NCI-H1417 (cell line): ENCODE data around the gene DPEP2.
"Not testable (repeated sequence)": the region's sequence is repeated elsewhere in the genome, so short reads cannot be mapped to it uniquely, and the experiment has no call there.

Experiments
- DNase-seq, 3 experiments: peaks; one replicate each; lab custom pipeline; 2025; lab: John Stamatoyannopoulos, UW

The DPEP2 gene

DNA sequence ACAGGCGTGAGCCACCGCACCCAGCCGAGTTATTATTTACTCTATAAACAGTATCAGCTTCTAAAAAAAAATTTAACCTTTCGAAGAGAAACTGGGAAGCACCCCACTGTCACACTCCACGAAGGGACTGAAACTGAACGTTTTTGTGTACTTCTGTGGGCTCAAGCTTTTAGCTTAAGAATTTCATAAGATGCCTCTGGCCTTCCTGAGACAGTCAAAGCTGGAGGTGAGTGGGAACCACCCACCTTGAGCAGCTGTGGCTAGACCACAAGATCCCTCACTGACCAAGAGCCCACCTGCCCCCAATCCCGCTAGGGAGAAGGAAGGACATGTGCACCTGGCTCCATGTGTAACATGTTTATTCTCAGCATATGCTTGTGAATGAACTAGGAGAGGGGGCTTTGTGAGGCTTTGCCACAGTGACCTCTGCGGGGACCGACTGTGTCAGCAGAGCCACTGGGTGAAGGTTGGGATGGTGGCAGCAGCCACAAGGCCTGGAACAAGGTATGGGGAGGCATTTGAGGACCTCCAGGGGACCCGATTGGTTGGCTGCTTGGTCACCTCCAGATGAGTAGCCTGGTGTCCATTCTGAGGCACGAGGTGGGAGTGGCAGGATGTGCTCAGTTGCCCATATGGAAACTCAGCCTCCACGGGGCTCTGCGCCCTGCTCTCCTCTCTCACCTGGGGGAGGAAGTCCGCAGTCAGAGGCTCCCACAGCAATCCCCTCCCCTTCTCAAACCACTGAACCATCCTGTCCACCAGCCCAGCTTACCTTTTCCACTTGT, 23.8 kb downstream of the DPEP2 start:
- DNase-seq, result no peak

DNA sequence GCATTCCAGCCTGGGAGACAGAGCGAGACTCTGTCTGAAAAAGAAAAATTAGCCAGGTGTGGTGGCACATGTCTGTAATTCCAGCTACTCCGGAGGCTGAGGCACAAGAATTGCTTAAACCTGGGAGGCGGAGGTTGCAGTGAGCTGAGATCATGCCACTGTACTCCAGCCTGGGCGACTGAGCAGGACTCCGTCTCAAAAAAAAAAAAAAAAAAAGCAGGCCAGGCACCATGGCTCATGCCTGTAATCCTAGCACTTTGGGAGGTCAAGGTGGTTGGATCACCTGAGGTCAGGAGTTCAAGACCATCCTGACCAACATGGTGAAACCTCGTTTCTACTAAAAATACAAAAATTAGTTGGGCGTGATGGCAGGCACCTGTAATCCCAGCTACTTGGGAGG, 27.0 kb downstream of the DPEP2 start:
- not testable (repeated sequence) for DNase-seq

DNA sequence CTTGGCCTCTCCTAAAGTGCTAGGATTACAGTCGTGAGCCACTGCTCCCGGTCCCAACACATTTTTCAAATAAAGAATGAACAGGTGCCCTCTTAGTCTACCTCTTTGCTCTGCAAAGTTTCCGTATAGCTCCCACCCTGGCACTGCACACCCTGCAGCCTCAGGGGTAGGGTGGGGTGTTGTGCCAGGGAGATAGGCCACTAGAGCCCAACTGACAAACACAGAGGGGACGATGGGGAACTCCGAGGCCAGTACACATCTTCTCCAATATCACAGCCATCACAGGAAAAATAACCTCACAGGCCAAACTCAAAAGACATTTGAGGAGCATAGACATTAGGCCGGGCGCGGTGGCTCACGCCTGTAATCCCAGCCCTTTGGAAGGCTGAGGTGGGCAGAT, 28.2 kb downstream of the DPEP2 start:
- no peak for DNase-seq

DNA sequence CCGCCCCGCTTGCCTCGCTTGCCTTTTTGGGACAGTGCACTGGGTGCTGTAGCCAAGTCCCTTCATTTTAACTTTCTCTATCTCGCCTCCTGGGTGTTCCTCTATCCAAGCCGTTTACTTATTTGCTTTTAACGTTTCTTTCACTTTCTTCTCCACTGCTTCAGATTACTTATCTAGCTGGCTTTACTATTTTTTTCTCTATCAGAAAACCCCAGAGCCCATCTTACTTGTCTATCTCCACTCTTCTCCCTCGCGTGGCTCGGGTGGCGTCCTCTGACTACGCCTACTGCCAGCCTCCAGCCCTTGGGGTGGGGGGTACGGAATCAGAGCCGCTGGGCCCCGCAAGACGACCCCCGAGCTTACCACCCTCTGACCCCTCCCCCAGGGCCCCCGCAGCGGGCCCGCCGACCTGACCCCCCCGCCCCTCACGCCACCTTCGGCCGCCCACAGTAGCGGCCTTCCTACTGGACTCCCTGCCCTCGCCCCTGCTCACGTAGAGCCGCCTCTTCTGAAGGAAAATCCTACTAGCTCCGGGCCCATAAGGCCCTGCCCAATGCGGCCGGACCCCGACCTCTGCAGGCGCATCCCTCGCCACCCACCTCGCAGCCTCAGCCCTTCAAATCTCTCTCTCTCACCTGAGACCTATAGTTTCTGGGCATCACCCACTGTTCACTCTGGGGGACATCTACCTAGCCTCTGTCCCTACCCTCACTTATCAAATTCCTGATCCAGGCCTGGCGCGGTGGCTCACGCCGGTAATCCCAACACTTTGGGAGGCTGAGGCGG, 29.8 kb downstream of the DPEP2 start:
- no peak for DNase-seq

DNA sequence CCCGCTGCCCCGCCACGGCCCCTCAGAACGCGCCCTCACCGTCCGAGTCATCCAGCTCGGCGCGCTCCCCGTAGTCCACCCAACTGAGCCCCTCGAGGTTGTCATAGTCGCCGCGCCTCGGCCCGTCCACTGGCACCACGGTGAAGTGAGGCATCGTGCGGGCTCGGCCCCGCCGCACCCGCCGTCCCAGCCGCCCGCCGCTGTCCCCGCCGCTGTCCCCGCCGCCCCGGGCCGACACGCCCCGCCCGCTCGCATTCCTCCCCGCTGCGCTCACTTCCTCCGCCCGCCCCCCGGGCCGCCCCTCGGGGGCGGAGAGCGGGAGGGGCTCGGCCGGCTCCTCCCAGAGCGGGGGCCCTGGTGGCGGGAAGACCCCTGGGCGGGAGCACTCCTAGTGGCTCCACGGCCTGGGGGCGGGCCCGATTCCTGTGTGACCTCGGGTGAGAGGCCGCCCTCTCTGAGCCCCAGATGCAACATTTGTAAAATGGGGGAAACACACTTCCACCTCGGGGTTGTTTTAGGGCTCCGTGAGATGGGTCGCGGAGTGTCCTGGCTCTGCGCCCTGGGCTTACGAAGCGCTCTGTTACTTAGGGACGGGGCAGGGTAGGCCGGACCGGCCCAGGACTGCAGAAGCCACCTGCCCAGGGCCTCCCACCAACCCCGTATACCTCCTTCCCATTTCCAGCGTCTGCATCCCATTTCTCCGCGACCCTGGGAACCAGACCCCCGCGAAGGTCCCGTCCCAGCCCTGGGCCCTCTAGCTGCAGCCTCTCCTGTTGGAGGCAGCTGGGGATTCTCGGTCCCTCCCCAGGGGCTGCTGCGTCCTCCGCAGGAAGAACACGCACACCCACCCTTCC, 30.7 kb downstream of the DPEP2 start, which contains the start of gene SLC12A4:
Gene SLC12A4, minus strand, starts transcription at position 238 of the 854 bp plus-strand sequence. Its CDS starts 84 bp downstream, at position 154.
- no peak for DNase-seq

DNA sequence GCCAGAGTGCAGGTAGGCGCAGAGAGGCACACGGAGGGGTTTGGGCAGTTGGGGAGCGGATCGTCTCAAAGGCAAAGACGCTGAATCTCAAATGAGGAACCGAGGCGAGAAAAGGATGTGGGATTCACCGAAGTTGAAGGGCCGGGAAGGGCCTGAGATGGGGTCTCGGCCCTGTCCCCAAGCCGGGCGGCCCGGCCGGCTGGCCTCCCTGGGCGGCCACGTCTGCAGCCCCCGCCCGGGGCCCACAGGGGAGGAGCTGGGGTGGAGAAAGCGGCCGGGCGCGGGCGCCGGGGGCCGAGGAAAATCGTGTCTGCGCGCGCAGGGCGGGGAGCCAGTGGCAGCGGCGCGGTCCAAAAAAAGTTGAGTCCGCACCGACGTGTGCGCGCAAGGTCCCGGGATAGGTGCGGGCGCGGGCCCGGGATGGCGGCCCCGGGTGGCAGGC, 31.3 kb downstream of the DPEP2 start:
- DNase-seq, result no peak

DNA sequence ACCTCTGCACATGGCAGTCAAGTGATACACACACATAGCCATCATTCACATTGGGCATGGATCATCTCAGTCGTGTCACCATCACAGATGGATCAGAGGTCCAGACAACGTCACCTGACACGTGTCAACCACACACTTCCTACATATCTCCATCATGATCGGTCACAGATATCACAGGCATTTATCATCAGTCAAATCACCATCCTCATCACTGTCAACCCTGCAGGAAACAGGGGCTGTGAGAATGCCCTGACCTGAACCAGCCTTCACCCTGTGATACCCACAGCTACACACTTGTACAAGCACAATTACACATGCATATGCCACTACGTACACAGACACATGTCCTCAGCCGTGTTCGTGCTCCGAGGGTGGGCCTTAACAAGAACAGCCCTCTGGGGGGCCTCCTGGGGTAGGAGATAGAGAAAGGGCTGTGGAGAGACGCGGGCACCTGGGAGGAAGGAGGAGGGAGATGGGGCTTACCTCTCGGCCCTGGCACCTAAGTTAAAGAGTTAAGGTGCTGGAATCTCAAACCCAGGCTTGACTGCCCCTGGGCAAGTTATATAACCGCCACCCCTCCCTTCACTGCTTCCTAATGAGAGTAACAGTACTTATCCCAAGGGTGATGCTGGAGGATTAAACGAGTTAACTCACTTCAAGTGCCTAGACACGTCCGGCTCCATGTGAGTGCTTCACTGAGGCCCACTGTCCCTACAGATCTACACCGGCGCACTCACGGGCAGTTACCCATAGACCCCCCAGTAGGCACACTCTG, 31.9 kb downstream of the DPEP2 start:
- no peak for DNase-seq

DNA sequence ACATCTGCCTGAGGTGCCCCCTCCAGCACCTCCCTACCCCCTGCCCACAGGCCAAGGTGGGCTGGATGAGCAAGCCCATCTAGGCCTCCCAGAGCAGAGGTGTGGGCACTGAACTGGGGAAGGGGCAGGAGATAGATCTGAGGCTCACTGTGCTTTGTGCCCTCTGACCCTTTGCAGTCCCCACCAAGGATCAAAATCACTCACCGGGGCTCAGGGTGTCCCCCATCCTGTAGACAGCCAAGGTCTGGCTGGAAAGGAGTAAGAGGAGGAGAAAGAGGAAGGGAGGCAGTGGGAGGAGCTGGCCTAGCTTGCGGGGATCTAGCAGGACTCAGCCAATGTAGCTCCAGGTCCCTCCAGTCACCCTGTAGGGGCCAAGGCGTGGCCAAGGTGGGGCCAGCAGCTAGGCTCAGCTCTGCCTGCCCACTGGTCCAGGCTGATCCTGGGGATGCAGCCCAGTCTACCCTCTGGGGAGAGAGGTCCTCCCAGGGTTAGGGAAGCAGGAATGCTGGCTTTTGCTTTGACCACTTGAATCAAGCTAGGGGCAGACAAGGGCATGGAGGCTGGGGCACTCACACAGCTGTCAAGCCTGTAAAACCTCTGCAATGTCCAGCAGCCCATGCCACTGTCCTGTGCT, 32.6 kb downstream of the DPEP2 start:
- DNase-seq, result no peak

DNA sequence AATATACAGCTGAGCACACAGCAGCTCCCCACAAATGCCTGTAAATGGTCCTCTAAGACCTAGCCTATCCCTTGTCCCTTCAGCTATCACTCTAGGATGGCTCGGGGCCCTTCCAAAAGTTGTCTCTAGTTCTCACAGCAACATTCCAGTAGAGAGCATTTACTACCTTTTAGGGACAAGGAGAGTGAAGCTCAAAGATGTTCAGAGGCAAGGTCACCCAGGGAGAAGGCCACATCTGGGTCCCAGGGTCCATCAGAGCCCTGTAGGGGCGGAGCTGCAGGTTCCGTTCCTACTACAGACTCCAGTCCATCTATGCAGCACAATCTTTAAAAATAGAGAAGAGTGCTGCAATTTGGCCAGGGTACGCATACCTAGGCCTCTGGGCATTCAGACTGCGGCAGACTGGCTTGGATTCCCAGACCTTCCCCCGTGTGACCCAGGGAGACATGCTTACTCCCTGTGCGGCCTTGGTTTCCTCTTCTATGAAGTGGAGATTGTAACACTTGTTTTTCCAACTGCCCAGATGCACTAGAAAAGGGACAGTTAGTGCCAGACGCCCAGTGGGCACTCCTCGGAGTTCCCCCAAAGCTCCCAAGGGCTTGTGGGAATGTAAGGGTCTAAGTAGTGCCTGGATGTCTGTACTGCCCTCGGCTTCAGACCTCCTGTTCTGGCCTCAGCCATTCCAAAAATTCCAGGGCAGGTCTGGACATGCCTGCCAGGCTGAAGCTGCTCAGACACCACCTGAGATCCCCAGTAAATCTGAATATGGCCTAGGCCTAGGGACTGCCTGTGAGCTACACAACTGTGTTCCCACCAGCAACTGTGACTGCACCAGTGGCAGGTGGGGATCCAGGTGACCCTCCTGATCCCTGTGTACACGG, 33.4 kb downstream of the DPEP2 start:
- peak in 1 of 3 experiments; percentile 26 for DNase-seq

DNA sequence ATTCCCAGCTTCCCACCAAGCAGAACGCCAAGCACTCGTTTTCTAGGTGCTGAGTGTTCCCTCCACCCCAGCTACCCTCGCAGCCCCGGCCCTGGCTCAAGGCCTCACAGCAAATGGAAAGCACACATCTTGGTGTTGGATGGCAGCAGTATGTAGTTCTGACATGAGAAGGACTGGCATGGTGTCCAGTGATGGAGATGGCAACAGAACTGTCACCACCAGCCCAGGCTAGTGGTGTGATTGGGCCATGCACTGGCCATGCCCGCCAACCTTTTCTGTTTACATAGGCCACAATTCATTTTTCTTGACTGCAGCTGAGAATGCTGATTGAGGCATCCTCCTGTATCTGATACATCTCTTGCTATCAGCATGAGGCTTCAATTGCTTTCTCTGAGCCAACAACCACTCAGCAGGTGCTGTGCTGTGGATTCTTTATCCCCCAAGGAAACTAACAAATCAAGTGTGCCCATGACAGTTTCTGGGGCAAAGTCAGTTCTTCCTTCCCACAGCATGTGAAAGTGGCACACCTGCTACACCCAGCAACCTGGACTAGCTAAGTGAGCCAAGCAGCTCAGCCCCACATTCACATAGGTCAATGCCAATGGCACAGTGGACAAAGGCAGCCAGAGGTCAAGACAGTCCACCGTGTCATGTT, 34.7 kb downstream of the DPEP2 start:
- peak in 2 of 3 experiments; percentile 13 to 51 for DNase-seq

DNA sequence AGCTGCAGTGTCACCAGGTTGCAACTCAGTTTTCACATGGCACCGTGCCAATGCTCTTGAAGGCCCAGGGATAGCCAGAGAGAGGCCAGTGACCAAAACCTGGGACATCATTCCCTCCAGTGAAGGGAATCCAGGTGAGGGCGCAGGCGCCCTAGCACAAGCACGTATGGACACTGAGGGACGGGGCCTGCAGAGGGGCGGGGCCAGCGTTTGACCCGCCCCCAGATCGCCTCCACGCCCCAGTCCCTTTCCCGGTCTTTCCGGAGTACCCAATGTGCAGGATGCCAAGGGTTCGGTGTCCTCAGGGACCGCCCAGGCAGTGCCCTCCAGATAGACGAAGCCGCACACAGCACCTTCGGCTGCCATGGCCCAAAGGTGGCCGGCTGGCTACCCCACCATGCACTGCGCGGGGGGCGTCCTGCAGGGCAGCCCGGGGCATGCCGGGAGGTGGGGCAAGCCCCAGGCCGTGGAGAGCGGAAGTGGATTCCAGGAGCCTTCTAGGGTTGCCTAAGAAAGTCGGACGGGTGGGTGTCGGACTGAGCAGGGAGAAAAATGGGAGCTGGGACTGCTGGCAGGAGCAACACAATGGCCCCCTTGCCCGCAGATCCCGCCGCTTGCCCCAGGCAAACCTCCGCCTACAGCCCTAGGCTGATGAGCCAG, 35.5 kb downstream of the DPEP2 start:
- peak in 1 of 3 experiments; percentile 20 for DNase-seq

DNA sequence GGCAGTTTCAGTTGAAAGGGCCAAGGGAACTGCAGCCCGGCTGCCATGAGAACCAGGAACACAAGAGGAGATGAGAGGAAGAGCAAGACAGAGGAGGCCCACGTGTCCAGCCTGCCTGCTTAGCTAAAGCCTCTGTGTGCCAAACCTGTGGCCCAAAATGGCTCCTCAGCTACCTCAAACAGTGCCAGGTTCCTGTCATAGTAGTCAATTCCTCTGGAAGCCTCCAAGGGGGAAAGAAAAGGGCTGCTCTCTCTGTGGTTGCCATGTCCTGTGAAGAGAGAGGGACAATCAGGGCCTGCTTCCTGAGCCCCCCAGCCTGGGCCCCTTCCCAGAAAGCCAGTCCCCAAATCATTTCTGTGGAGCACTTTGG, 36.0 kb downstream of the DPEP2 start:
- no peak for DNase-seq

DNA sequence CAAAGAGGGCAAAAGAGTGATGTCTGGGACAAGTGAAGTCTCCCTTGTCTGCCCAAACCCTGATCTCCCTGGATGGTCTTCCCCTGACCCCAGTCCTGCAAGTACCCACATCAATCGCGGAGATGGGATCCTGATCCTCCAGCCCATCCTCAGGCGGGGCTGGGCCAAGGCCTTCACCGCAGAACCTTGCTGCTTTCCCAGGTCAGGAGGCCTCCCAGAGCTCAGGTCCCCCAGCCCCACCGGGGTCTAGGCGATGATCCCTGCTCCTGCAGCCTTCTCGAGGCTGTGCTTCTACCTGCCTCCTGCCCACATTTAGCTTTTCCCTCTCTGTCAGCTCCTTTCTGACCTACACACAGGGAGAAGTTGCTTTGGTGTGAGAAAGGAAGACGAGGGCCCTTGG, 37.1 kb downstream of the DPEP2 start:
- no peak for DNase-seq

DNA sequence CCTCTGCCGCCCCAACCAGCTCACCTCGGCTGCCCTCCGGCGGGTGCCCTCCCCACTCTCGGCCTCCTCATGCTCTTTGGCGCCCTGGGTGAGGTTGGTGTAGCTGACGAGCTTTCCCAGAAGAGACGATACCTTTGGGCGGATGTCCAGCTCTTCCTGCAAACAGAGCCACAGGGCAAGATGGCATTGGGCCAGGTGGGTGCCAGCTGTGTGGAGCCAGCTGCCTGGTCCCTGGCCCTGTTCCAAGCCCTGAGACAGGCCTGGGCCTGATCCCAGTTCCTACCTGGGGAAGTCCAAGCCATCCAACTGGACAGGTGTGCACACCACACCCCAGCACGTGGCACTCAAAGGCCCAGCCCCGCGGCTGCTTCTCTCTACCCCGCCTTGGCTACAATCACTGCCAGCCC, 37.7 kb downstream of the DPEP2 start:
- DNase-seq, result peak; percentile 88 to 98 (median 95)

DNA sequence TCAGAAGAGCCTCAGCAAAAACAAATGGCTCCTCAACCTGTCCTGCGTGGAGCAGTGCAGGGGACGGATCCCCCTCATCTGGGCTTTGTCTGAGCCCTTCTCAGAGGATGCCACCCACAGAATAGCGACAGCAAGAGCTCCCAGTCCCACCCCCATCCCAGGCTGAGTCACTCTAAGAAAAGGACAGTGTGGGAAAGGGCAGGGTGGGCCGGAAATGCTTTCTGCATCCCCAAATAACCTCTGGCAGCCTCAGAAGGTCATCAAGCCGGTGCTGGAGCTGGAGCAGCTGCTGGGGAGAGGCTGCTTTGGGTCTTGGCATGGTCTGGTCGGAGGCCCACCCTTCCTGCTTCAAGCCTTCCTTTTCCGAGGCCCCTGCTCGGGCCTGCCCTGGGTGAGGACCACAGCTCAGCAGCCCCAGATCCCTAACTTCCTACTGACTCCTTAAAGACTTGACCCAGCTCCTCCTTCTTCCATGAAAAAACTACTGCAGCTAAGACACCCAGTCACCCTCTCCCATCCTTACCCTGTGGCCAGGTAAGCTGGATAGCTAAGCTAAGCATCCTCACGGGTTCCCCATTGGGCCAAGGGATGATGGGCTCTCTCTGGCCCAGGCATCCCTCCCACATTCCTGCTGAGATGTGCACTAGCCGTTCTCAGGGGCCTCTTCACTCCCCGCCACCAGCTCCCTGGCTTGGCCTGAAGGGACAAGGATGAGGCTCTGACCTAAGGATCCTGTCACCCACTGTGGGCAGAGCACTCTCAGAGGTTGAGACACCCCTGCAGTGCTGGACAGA, 39.6 kb downstream of the DPEP2 start:
- no peak for DNase-seq

DNA sequence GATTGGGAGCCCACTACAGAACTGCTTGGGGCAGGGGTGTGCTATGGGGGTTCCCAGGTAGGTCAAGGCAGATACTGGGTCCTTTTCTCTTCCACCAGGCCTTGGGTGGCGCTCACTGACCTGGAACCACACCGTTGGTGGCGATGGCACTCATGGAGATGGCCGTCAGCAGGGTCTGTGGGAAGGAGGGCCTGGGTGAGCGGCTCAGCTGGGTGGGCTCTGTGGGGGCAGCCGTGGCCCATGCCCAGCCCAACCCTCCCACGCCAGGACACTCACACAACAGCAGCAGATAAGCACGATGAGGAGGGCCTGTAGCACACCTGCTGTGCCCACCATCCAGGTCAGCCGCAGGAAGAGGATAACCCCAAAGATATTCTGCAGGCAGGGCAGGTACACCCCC, 41.7 kb downstream of the DPEP2 start:
- DNase-seq, result no peak

DNA sequence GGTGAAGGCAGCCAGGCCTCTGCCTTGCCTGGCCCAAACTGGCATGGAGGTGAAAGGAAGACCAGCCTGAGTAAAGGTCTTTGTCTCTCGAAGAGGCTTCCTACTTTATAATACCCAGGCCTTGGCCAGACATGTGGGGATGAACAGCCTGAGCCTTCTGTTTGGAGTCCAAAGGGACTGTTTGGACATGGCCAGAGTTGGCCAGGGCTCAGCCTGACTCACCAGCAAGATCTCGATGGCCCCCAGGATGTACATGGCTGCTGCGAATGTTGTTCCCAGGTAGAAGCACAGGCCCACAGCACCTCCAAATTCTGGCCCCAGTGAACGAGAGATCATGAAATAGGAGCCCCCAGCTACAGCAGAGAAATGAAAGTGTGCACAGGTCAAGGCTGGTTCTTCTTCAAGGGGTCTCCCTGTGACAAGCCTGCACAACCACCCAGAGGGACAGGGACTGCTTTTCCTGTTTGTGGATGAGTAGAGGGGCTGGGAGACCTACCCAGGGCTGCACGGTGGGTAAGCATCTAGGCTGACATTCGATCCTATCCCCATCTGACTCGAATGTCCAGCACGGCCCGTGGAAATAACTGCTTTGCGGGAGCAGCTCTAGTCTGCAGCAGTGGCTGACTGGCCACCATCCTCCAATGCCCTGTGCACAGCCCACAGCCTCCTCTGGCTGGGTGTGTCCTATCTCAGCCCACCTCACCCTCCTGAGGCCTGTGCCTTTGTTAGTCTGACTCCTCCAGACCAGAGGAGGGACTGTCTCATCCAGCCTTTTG, 44.7 kb downstream of the DPEP2 start:
- DNase-seq, result no peak
